IMR-90 (cell line): ENCODE data around the gene NELFCD. TPM values are rescaled to one million over a fixed set of nuclear protein-coding genes. Genes with fewer than 3 reads are reported as not detected.
A peak's percentile ranks its signal among the peaks of the same experiment; 100 is the strongest.

Experiments
- ATAC-seq: fragments of 200-7000 bp; cut with Tn5 transposase; 2 replicates; pipeline ENCODE4 v1.9.1; 2020; ENCODE audit warnings: low read depth, mild to moderate bottlenecking, moderate library complexity
- BruUV-seq: library from RNA; stranded (reverse); fragments of 400-500 nt; replicated peaks from 2 replicates; lab custom pipeline; 2021; lab: Mats Ljungman, UMichigan
- CTCF ChIA-PET: fragments of 300-600 bp; formaldehyde crosslinking; extraction: SDS; loops from one replicate; lab custom pipeline; 2021; ENCODE audit warnings: antibody characterized with exemption; lab: Yijun Ruan, JAX
- POLR2A ChIA-PET: fragments of 300-600 bp; sonication (Branson Sonifier 250); formaldehyde crosslinking; loops from one replicate; lab custom pipeline; 2022; ENCODE audit warnings: antibody characterized with exemption; ENCODE audit not compliant: unreplicated experiment; lab: Charles Lee
- DNase-seq: peaks from one replicate; pipeline ENCODE4 v3.0.0; 2013
- H2AFZ ChIP-seq: replicated peaks from 2 replicates; pipeline ENCODE3; 2013; ENCODE audit warnings: low read length, mild to moderate bottlenecking; ENCODE audit not compliant: poor library complexity
- H2AK5ac ChIP-seq: 2 replicates; pipeline ENCODE4 v1.6.1; 2013; ENCODE audit warnings: low read depth, low read length, inconsistent platforms
- H2AK9ac ChIP-seq: replicated peaks from 2 replicates; pipeline ENCODE3; 2013; ENCODE audit warnings: mild to moderate bottlenecking, low read depth, low read length, moderate library complexity; ENCODE audit not compliant: poor library complexity
- H2BK120ac ChIP-seq: 2 replicates; pipeline ENCODE4 v1.6.1; 2013; ENCODE audit warnings: low read depth, low read length, inconsistent platforms
- H2BK15ac ChIP-seq: 3 replicates; pipeline ENCODE4 v1.6.1; 2013; ENCODE audit warnings: low read depth, low read length, inconsistent platforms
- H2BK20ac ChIP-seq: 2 replicates; pipeline ENCODE4 v1.6.1; 2013; ENCODE audit warnings: low read depth, mild to moderate bottlenecking, inconsistent platforms, low read length, moderate library complexity
- H2BK5ac ChIP-seq: 2 replicates; pipeline ENCODE4 v1.6.1; 2013; ENCODE audit warnings: mild to moderate bottlenecking, low read depth, low read length, inconsistent platforms; ENCODE audit not compliant: poor library complexity, severe bottlenecking
- H3K14ac ChIP-seq: replicated peaks from 2 replicates; pipeline ENCODE4 v1.6.1; 2013; ENCODE audit warnings: low read depth, low read length, inconsistent platforms
- H3K18ac ChIP-seq: 2 replicates; pipeline ENCODE4 v1.6.1; 2013; ENCODE audit warnings: low read depth, low read length, control low read depth
- H3K23ac ChIP-seq: 2 replicates; pipeline ENCODE4 v1.6.1; 2013; ENCODE audit warnings: low read depth, low read length, inconsistent platforms
- H3K27ac ChIP-seq: 2 replicates; pipeline ENCODE4 v1.5.1; 2013; ENCODE audit warnings: mild to moderate bottlenecking, control low read depth, low read length; ENCODE audit not compliant: insufficient read depth
- H3K27me3 ChIP-seq: 2 replicates; pipeline ENCODE4 v1.6.1; 2013; ENCODE audit warnings: low read length; ENCODE audit not compliant: control insufficient read depth, insufficient read depth
- H3K36me3 ChIP-seq: 2 replicates; pipeline ENCODE4 v1.6.1; 2013; ENCODE audit warnings: low read length, mixed read lengths; ENCODE audit not compliant: control insufficient read depth, insufficient read depth
- H3K4ac ChIP-seq: 2 replicates; pipeline ENCODE4 v1.6.1; 2013; ENCODE audit warnings: low read depth, low read length, inconsistent platforms
- H3K4me1 ChIP-seq: 2 replicates; pipeline ENCODE4 v1.6.1; 2013; ENCODE audit warnings: low read length, mixed read lengths; ENCODE audit not compliant: control insufficient read depth, insufficient read depth
- H3K4me2 ChIP-seq: 2 replicates; pipeline ENCODE4 v1.6.1; 2013; ENCODE audit warnings: low read depth, mild to moderate bottlenecking, control low read depth, low read length, moderate library complexity
- H3K4me3 ChIP-seq: 2 replicates; pipeline ENCODE4 v1.5.1; 2013; ENCODE audit warnings: low read depth, mild to moderate bottlenecking, control low read depth, low read length, moderate library complexity; ENCODE audit not compliant: insufficient read depth
- H3K56ac ChIP-seq: 2 replicates; pipeline ENCODE4 v1.6.1; 2013; ENCODE audit warnings: low read length, inconsistent platforms; ENCODE audit not compliant: insufficient read depth; ENCODE audit errors: extremely low read depth
- H3K79me1 ChIP-seq, 2 experiments: 2 replicates each; pipeline ENCODE4 v1.6.1; 2013; ENCODE audit warnings: low read length in 2 of 2, inconsistent platforms in 1 of 2, low read depth in 1 of 2
- H3K9ac ChIP-seq: 2 replicates; pipeline ENCODE4 v1.6.1; 2013; ENCODE audit warnings: low read depth, low read length, control low read depth
- H3K9me1 ChIP-seq: 2 replicates; pipeline ENCODE4 v1.6.1; 2013; ENCODE audit warnings: low read length, inconsistent platforms; ENCODE audit not compliant: insufficient read depth
- H3K9me3 ChIP-seq: 2 replicates; pipeline ENCODE4 v1.6.1; 2013; ENCODE audit warnings: low read length; ENCODE audit not compliant: control insufficient read depth, insufficient read depth
- H4K20me1 ChIP-seq: 2 replicates; pipeline ENCODE4 v1.6.1; 2013; ENCODE audit warnings: low read length, inconsistent platforms; ENCODE audit not compliant: insufficient read depth
- H4K5ac ChIP-seq: 2 replicates; pipeline ENCODE4 v1.6.1; 2013; ENCODE audit warnings: mild to moderate bottlenecking, low read depth, low read length, control low read depth
- H4K8ac ChIP-seq, 2 experiments: 2 replicates each; pipeline ENCODE4 v1.6.1; 2013; ENCODE audit warnings: low read depth in 2 of 2, low read length in 2 of 2, control low read depth in 1 of 2, inconsistent platforms in 1 of 2
- H4K91ac ChIP-seq: 2 replicates; pipeline ENCODE4 v1.6.1; 2013; ENCODE audit warnings: low read depth, low read length, inconsistent platforms; ENCODE audit not compliant: insufficient read depth
- BHLHE40 ChIP-seq: fragments of 150-350 bp; IDR thresholded peaks from 2 replicates; pipeline ENCODE4 v1.6.1; 2016; ENCODE audit warnings: mild to moderate bottlenecking, low read depth, low read length
- CEBPB ChIP-seq: IDR thresholded peaks from 2 replicates; pipeline ENCODE4 v1.6.1; 2012; ENCODE audit warnings: low read depth, low read length, improper control_type of control experiment
- CHD1 ChIP-seq: IDR thresholded peaks from 2 replicates; pipeline ENCODE4 v1.6.1; 2012; ENCODE audit warnings: low read depth, low read length, improper control_type of control experiment
- CTCF ChIP-seq: conservative IDR thresholded peaks from 2 replicates; pipeline ENCODE4 v1.5.1; 2012; ENCODE audit warnings: mild to moderate bottlenecking, low read depth, low read length, improper control_type of control experiment
- ELK1 ChIP-seq: fragments of 150-350 bp; IDR thresholded peaks from 2 replicates; pipeline ENCODE4 v1.6.1; 2016; ENCODE audit warnings: low read depth, mild to moderate bottlenecking, low read length, moderate library complexity, borderline replicate concordance
- FOS ChIP-seq: fragments of 150-350 bp; IDR thresholded peaks from 2 replicates; pipeline ENCODE4 v1.6.1; 2016; ENCODE audit warnings: low read depth, low read length
- MAFK ChIP-seq: IDR thresholded peaks from 2 replicates; pipeline ENCODE4 v1.6.1; 2012; ENCODE audit warnings: low read depth, low read length, improper control_type of control experiment
- MAZ ChIP-seq: IDR thresholded peaks from 2 replicates; pipeline ENCODE4 v1.6.1; 2012; ENCODE audit warnings: low read depth, mild to moderate bottlenecking, low read length, improper control_type of control experiment, moderate library complexity, borderline replicate concordance
- MXI1 ChIP-seq: IDR thresholded peaks from 2 replicates; pipeline ENCODE4 v1.6.1; 2012; ENCODE audit warnings: low read depth, mild to moderate bottlenecking, low read length, moderate library complexity, borderline replicate concordance
- NFE2L2 ChIP-seq: fragments of 150-350 bp; IDR thresholded peaks from 2 replicates; pipeline ENCODE4 v1.6.1; 2016; ENCODE audit warnings: low read depth, mild to moderate bottlenecking, low read length
- POLR2A ChIP-seq: IDR thresholded peaks from 2 replicates; pipeline ENCODE4 v1.6.1; 2012; ENCODE audit warnings: mild to moderate bottlenecking, low read depth, low read length
- RAD21 ChIP-seq: IDR thresholded peaks from 2 replicates; pipeline ENCODE4 v1.6.1; 2012; ENCODE audit warnings: low read length, improper control_type of control experiment
- RCOR1 ChIP-seq: IDR thresholded peaks from 2 replicates; pipeline ENCODE4 v1.6.1; 2012; ENCODE audit warnings: mild to moderate bottlenecking, low read length, improper control_type of control experiment; ENCODE audit not compliant: insufficient replicate concordance
- RFX5 ChIP-seq: IDR thresholded peaks from 2 replicates; pipeline ENCODE4 v1.8.0; 2012; ENCODE audit warnings: low read depth, mild to moderate bottlenecking, low read length, moderate library complexity
- SMC3 ChIP-seq: fragments of 150-350 bp; IDR thresholded peaks from 2 replicates; pipeline ENCODE4 v1.6.1; 2016; ENCODE audit warnings: low read depth, mild to moderate bottlenecking, antibody characterized with exemption, low read length, moderate library complexity
- USF2 ChIP-seq: fragments of 150-350 bp; IDR thresholded peaks from 2 replicates; pipeline ENCODE4 v1.6.1; 2017; ENCODE audit warnings: mild to moderate bottlenecking, antibody characterized with exemption, low read length, low read depth
- WGBS, 2 experiments: methylation state at CpG; one replicate each; pipeline versions ENCODE4 v1.1.5 to v1.1.7; 2013; ENCODE audit warnings: missing lambda C conversion rate in 2 of 2; ENCODE audit not compliant: insufficient read length in 1 of 2; ENCODE audit errors: extremely low coverage in 2 of 2; 5-methylcytosine and 5-hydroxymethylcytosine counted together
- dilution Hi-C: fragments of 300-500 bp; cut with HindIII; formaldehyde crosslinking; loops from one replicate; pipeline ENCODE4 v1.14.3; 2018; ENCODE audit warnings: low sequenced_read_pairs; ENCODE audit not compliant: unreplicated experiment
- in situ Hi-C: fragments of 300-500 bp; cut with MboI; formaldehyde crosslinking; loops from 3 replicates; pipeline ENCODE4 v1.14.3; 2019; ENCODE audit warnings: low sequenced_read_pairs, inconsistent platforms, mixed read lengths
- intact Hi-C: fragments of 100-400 bp; cut with micrococcal nuclease; formaldehyde crosslinking; loops from 2 replicates; pipeline ENCODE4 v1.10.0; 2022
- polyA plus RNA-seq, 3 experiments: library from polyadenylated mRNA; depleted of rRNA; stranded (reverse); fragments of >200 nt; gene quantifications; 2 replicates each; pipeline ENCODE4 v1.2.3, GENCODE V29; 2012; ENCODE audit warnings: low replicate concordance in 1 of 3
- total RNA-seq: library from RNA; depleted of rRNA; stranded (reverse); fragments of >200 nt; gene quantifications from 2 replicates; pipeline ENCODE4 v1.2.3, GENCODE V29; 2012

Gene NELFCD
- total and polyA plus RNA-seq, 2 of the 4 experiments (the other 2 are of a cell fraction): 88.9 to 94.1 TPM

GRCh38 chr20:59033093-59033492 lies 52.0 kb downstream of the NELFCD start:
- Histone ChIP-seq H4K20me1 (peaks cover 22% of the 10 kb centered on the region; the same call in 1 of the 2 replicates), H3K27me3 (no peaks in the 10 kb centered on the region), H3K36me3 (peaks cover 22% of the 10 kb centered on the region), H3K4me2 (peak overlapping the region; percentile 87), H2BK120ac (no peak overlapping the region), H3K18ac (no peak overlapping the region), H3K14ac (no peak overlapping the region), H3K79me1 (peaks cover 28 to 47% of the 10 kb centered on the region in 2 experiments), H2AK9ac (no peak overlapping the region), H2BK20ac (no peak overlapping the region), H3K4ac (no peak overlapping the region), H3K4me3 (peak overlapping the region; percentile 86; the same call in 1 of the 2 replicates), H2AK5ac (no peak overlapping the region), H3K56ac (no peak overlapping the region; the same call in 1 of the 2 replicates), H2AFZ (no peak overlapping the region), H4K5ac (no peak overlapping the region), H3K27ac (no peak overlapping the region), H3K9ac (peak overlapping the region; percentile 87; the same call in 1 of the 2 replicates), H3K23ac (no peak overlapping the region), H3K9me3 (no peaks in the 10 kb centered on the region), H2BK5ac (no peak overlapping the region), H3K4me1 (peaks cover 6% of the 10 kb centered on the region), H4K8ac (peak overlapping the region in 1 of 2 experiments; percentile 29; a peak in 1 of 4 replicates), H2BK15ac (no peak overlapping the region), H4K91ac (no peak overlapping the region), H3K9me1 (peaks cover 7% of the 10 kb centered on the region)
- in situ Hi-C loops: loop anchor here (25.0 kb wide), 3 partner anchors 796 to 1646 kb away; partner anchors contain the start of genes ANKRD60 and RBM38
- WGBS, 2 experiments: no CpG with 5 or more reads among the region's 1 CpG
- POLR2A ChIA-PET: no interaction called here
- intact Hi-C loops: loop anchor here (5.0 kb wide), 2 partner anchors 141 to 161 kb away; no protein-coding TSS in a partner anchor
- ATAC-seq (no peak), DNase-seq (no peak)
- BruUV-seq: no TSS peak
- CTCF ChIA-PET: no interaction called here
- dilution Hi-C loops: no loop called here
- TF ChIP-seq POLR2A (no peak), RAD21 (no peak), CEBPB (no peak), SMC3 (no peak), CHD1 (no peak), MAZ (no peak), RFX5 (no peak), USF2 (no peak), RCOR1 (no peak), BHLHE40 (no peak), CTCF (no peak), MAFK (no peak), NFE2L2 (no peak), FOS (no peak), MXI1 (no peak), ELK1 (no peak)
